Activated B cell treated with CpG ODN at 0.5 μM for 24 hours (primary cell): ENCODE measurements around the gene ATCAY. TPM values are rescaled to one million over a fixed set of nuclear protein-coding genes. Genes with fewer than 3 reads are reported as not detected.

Experiments used
- ATAC-seq: fragments of 200-7000 bp; cut with Tn5 transposase; one replicate; pipeline ENCODE4 v1.10.0; 2021; ENCODE audit warnings: low read depth, mild to moderate bottlenecking, moderate library complexity
- CTCF ChIA-PET: fragments of 350-600 bp; sonication (Branson Sonifier 250); formaldehyde crosslinking; loops from one replicate; lab custom pipeline; 2021; ENCODE audit warnings: antibody characterized with exemption; lab: Charles Lee
- POLR2A ChIA-PET: fragments of 350-600 bp; sonication (Branson Sonifier 250); formaldehyde crosslinking; loops from one replicate; lab custom pipeline; 2021; ENCODE audit warnings: antibody characterized with exemption; lab: Charles Lee
- DNase-seq: peaks from one replicate; pipeline ENCODE4 v3.0.0; 2022
- H3K27ac Mint-ChIP-seq: one replicate; pipeline ENCODE4 v1.8.0; 2020; ENCODE audit warnings: mixed read lengths
- H3K27me3 Mint-ChIP-seq: one replicate; pipeline ENCODE4 v1.8.0; 2021; ENCODE audit warnings: mixed read lengths
- H3K36me3 Mint-ChIP-seq: one replicate; pipeline ENCODE4 v1.8.0; 2021; ENCODE audit warnings: low read depth, mixed read lengths
- H3K4me1 Mint-ChIP-seq: one replicate; pipeline ENCODE4 v1.8.0; 2021; ENCODE audit warnings: mixed read lengths
- H3K4me3 Mint-ChIP-seq: one replicate; pipeline ENCODE4 v1.8.0; 2020; ENCODE audit warnings: mild to moderate bottlenecking, mixed read lengths
- H3K9me3 Mint-ChIP-seq: one replicate; pipeline ENCODE4 v1.8.0; 2020; ENCODE audit warnings: mixed read lengths
- intact Hi-C: fragments of 100-400 bp; cut with micrococcal nuclease; formaldehyde crosslinking; loops from one replicate; pipeline ENCODE4 v1.15.1; 2024
- total RNA-seq: library from RNA; stranded (reverse); gene quantifications from 2 replicates; pipeline ENCODE4 v1.2.3, GENCODE V29; 2022
- TF ChIP-seq, protein P1 (sequence below): fragments of 200-600 bp; IDR thresholded peaks from one replicate; pipeline ENCODE4 v1.8.0; 2022; ENCODE audit warnings: antibody characterized with exemption, mild to moderate bottlenecking

ATCAY gene
- total RNA-seq, 1 donor from 2014 or later: not detected

DNA sequence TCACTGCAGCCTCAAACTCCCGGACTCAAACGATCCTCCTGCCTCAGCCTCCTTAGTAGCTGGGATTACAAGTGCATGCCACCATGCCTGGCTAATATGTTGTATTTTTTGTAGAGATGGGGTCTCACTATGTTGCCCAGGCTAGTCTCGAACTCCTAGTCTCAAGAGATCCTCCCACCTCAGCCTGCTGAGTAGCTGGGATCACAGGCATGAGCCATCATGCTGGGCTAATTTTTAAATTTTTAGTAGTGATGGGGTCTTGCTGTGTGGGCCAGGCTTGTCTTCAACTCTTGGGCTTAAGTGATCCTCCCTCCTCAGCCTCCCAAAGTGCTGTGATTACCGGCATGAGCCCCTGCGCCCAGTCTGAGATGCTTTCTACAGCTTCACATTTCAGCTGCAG, 15.3 kb downstream of the ATCAY start:
- no peak for DNase-seq
- H3K36me3 Mint-ChIP-seq: no peaks in the 10 kb centered on the region
- no peak overlapping the region for H3K27ac Mint-ChIP-seq
- H3K9me3 Mint-ChIP-seq: peaks cover 2% of the 10 kb centered on the region
- ChIA-PET POLR2A (no interaction called here), CTCF (no interaction called here)
- H3K4me3 Mint-ChIP-seq: no peak overlapping the region
- no peaks in the 10 kb centered on the region for H3K4me1 Mint-ChIP-seq
- TF ChIP-seq, protein P1, sequence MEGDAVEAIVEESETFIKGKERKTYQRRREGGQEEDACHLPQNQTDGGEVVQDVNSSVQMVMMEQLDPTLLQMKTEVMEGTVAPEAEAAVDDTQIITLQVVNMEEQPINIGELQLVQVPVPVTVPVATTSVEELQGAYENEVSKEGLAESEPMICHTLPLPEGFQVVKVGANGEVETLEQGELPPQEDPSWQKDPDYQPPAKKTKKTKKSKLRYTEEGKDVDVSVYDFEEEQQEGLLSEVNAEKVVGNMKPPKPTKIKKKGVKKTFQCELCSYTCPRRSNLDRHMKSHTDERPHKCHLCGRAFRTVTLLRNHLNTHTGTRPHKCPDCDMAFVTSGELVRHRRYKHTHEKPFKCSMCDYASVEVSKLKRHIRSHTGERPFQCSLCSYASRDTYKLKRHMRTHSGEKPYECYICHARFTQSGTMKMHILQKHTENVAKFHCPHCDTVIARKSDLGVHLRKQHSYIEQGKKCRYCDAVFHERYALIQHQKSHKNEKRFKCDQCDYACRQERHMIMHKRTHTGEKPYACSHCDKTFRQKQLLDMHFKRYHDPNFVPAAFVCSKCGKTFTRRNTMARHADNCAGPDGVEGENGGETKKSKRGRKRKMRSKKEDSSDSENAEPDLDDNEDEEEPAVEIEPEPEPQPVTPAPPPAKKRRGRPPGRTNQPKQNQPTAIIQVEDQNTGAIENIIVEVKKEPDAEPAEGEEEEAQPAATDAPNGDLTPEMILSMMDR: no peak
- intact Hi-C loops: no loop called here
- H3K27me3 Mint-ChIP-seq: peaks cover 8% of the 10 kb centered on the region
- no peak for ATAC-seq

DNA sequence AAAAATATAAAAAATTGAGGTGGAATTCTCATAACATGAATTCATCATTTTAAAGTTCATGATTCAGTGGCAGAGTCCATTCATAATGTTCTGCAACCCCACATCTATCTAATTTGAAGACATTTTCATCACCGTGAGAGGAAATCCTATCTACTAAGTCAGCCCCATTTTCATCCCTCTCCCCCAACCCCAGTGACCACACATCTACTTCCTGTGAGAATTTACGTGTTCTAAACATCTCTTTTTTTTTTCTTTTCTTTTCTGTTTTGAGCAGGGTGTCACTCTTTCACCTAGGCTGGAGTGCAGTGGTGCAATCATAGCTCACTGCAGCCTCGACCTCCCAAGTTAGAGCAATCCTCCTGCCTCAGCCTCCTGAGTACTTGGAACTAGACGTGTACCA, 17.5 kb downstream of the ATCAY start:
- peaks cover 2% of the 10 kb centered on the region for H3K9me3 Mint-ChIP-seq
- H3K4me3 Mint-ChIP-seq: no peak overlapping the region
- ATAC-seq: no peak
- CTCF ChIA-PET: no interaction called here
- H3K27me3 Mint-ChIP-seq: peaks cover 13% of the 10 kb centered on the region
- intact Hi-C loops: no loop called here
- TF ChIP-seq, protein P1: no peak
- no peaks in the 10 kb centered on the region for H3K36me3 Mint-ChIP-seq
- H3K27ac Mint-ChIP-seq: no peak overlapping the region
- POLR2A ChIA-PET: no interaction called here
- no peak for DNase-seq
- no peaks in the 10 kb centered on the region for H3K4me1 Mint-ChIP-seq

DNA sequence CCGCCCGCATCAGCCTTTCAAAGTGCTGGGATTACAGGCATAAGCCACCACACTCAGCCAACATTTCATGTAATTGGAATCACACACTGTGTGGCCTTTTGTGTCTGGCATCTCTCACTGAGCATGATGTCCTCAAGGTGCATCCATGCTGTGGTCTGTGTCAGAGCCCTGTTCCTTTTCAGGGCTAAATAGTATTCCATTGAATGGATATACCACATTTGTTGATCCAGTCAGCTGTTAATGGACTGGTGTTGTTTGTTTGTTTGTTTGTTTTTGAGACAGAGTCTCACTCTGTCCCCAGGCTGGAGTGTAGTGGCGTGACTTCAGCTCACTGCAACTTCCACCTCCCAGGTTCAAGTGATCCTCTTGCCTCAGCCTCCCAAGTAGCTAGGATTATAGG, 17.9 kb downstream of the ATCAY start:
- CTCF ChIA-PET: no interaction called here
- intact Hi-C loops: no loop called here

DNA sequence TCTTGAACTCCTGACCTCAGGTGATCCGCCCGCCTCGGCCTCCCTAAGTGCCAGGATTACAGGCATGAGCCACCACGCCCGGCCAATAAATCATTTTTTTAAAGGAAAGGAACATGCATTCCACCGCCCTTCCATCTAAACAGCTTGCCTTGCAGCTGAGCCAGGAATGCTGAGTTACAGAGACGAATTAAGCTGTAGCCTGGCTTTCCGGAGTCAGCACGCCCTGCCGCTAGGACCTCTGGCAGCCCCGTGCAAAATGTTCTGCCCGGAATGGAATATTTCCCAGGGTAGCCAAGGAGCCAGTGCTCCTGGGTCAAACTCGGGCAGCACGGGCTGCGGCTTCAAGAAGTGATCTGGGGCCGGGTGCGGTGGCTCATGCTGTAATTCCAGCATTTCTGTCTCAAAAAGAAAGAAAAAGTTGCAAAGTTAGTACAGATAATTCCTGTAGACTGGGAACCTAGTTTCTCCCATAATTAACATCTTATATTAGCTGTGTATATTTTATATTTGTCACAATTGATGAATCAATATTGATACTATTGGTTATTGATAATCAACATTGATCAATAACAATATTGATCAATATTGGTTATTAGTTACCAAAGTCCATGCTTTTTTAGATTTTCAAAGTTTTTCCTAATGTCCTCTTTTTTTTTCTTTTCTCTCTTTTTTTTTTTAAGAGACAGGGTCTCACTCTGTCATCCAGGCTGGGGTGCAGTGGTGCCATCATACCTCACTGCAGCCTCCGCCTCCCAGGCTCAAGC, 19.2 kb downstream of the ATCAY start:
- H3K9me3 Mint-ChIP-seq: peaks cover 2% of the 10 kb centered on the region
- H3K4me3 Mint-ChIP-seq: no peak overlapping the region
- no peak overlapping the region for H3K27ac Mint-ChIP-seq
- TF ChIP-seq, protein P1: no peak
- H3K4me1 Mint-ChIP-seq: no peaks in the 10 kb centered on the region
- peaks cover 11% of the 10 kb centered on the region for H3K27me3 Mint-ChIP-seq
- POLR2A ChIA-PET: no interaction called here
- no peak for DNase-seq
- CTCF ChIA-PET: no interaction called here
- no peak for ATAC-seq
- H3K36me3 Mint-ChIP-seq: no peaks in the 10 kb centered on the region
- intact Hi-C loops: no loop called here

More for the DNA sequence above, 17.9 kb downstream of the ATCAY start:
- Mint-ChIP-seq H3K36me3 (no peaks in the 10 kb centered on the region), H3K27ac (no peak overlapping the region), H3K4me1 (no peaks in the 10 kb centered on the region), H3K9me3 (peaks cover 2% of the 10 kb centered on the region), H3K27me3 (peaks cover 13% of the 10 kb centered on the region), H3K4me3 (no peak overlapping the region)
- DNase-seq (no peak), ATAC-seq (no peak)
- POLR2A ChIA-PET: no interaction called here
- TF ChIP-seq, protein P1: no peak

DNA sequence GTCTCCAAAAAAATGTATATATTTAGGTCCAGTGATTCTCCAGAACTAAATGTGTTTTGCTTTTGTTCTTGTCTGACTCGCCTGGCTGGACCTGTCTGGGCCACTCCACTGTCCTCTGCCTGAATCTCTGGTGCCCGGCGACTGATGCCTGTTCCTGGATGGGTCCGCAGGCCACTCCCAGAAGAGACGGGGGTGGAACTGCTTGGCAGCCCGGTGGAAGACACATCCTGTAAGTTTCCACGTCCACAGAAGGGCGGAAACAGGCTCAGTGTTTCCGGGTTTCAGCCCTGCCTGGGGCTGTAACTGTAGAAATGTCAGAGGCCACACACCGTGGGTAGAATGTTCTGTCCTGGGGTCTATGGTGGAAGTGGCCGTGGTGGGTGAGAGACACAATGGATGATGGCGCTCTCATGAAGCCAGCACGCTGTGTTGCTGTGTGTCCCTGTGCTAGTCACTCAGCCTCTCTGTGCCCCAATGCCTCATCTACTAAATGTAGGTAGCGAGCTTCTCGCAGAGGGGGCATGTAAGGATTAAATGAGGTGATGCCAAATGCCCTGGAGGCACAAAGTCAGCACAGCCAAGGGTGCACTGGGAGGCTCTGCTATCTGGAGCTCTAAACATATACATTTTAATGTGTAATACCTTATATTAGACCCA, 22.0 kb downstream of the ATCAY start:
- H3K4me1 Mint-ChIP-seq: no peaks in the 10 kb centered on the region
- CTCF ChIA-PET: no interaction called here
- ATAC-seq (no peak), DNase-seq (no peak)
- peaks cover 2% of the 10 kb centered on the region for H3K9me3 Mint-ChIP-seq
- TF ChIP-seq, protein P1: no peak
- H3K4me3 Mint-ChIP-seq: no peak overlapping the region
- intact Hi-C loops: no loop called here
- H3K27ac Mint-ChIP-seq: no peak overlapping the region
- H3K27me3 Mint-ChIP-seq: peaks cover 9% of the 10 kb centered on the region
- POLR2A ChIA-PET: no interaction called here
- no peaks in the 10 kb centered on the region for H3K36me3 Mint-ChIP-seq
